ENCODE results near the gene ANKRD50. TPM values are rescaled to one million over a fixed set of nuclear protein-coding genes. Genes with fewer than 3 reads are reported as not detected.

Gene ANKRD50
- total RNA-seq, 2 experiments from 2014 or later = 0.27 to 0.36 TPM

DNA sequence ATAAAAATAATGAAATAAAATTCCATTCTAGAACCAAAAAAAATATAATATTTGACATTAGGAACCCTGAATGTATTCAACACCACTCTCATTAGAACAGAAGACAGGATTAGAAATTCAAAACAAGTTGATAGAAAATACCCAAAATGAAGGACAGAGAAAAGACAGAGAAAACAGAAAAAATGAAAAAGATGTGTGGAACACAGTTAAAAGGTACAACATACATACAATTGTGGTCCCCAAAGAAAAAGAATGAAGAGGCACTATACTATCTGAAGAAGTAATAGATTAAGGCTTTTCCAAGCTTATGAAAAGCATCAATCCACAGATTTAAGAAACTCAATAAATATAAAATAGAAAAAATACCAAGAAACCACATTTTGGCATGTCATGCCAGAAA, 16.4 kb downstream of the ANKRD50 start:
- DNase-seq (no peak), ATAC-seq (ENCODE audit: poor library complexity) (no peak)
- Mint-ChIP-seq H3K36me3 (ENCODE audit: low read depth) (no peaks in the 10 kb centered on the region), H3K27ac (no peak overlapping the region), H3K4me1 (ENCODE audit: low read depth) (no peaks in the 10 kb centered on the region), H3K27me3 (no peaks in the 10 kb centered on the region), H3K9me3 (no peaks in the 10 kb centered on the region), H3K4me3 (no peak overlapping the region)
- H3K27me3 ChIP-seq (ENCODE audit: control insufficient read depth in 1 of 2, insufficient read depth in 2 of 2, low read length in 2 of 2) = no peaks in the 10 kb centered on the region
- no peak overlapping the region for H3K27ac ChIP-seq (ENCODE audit: low read depth in 1 of 2, low read length in 2 of 2)
- no peak for TF ChIP-seq CTCF (IDR thresholded peaks at IDR 0.05)
- POLR2A ChIA-PET = no interaction called here
- H3K9me3 ChIP-seq (ENCODE audit: control insufficient read depth in 1 of 2, insufficient read depth in 1 of 2, low read length in 2 of 2) = no peaks in the 10 kb centered on the region
- intact Hi-C loops (cut with DNase I, micrococcal nuclease) = no loop called here
- CTCF ChIA-PET = no interaction called here
- no peaks in the 10 kb centered on the region for H3K36me3 ChIP-seq (ENCODE audit: insufficient read depth, low read length)
- no peaks in the 10 kb centered on the region for H3K4me1 ChIP-seq (ENCODE audit: insufficient read depth, low read length)
- no peak overlapping the region for H3K4me3 ChIP-seq (ENCODE audit: low read length)

DNA sequence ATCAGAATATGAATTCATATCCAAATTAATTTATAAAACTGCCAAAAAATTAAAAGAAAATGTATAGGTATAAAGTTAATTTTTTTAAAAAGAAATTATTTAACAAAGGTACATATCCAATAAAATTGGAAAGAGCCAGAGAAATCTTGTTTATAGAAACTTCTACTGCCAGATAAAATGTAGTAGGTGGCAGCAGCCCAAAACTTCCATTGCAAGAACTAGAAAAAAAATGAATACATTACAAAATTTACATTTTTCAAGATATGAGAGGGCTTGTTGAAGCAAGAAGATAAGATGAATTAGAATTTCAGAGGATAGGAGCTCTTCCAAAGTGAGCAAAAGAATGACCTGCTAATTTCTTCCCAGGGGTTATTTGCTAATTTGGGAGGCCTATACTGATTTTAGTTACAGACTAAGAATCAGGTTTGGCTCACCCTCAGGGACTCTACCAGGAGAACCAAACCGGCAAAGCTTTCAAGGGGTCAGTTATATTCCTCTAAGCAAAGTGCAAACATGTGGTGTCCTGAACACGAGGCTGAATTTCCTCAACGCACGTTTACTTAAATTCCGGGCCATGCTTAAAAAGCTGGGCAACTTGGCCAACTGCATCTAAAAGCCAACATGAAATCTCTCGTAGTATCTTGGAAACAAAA, 17.5 kb downstream of the ANKRD50 start:
- Mint-ChIP-seq H3K27ac (no peak overlapping the region), H3K4me1 (ENCODE audit: low read depth) (no peaks in the 10 kb centered on the region), H3K9me3 (no peaks in the 10 kb centered on the region), H3K27me3 (no peaks in the 10 kb centered on the region), H3K36me3 (ENCODE audit: low read depth) (no peaks in the 10 kb centered on the region), H3K4me3 (no peak overlapping the region)
- intact Hi-C loops (cut with DNase I, micrococcal nuclease) = no loop called here
- DNase-seq (no peak), ATAC-seq (ENCODE audit: poor library complexity) (no peak)
- Histone ChIP-seq H3K27me3 (ENCODE audit: control insufficient read depth in 1 of 2, insufficient read depth in 2 of 2, low read length in 2 of 2) (no peaks in the 10 kb centered on the region), H3K4me1 (ENCODE audit: insufficient read depth, low read length) (no peaks in the 10 kb centered on the region), H3K27ac (ENCODE audit: low read depth in 1 of 2, low read length in 2 of 2) (no peak overlapping the region), H3K9me3 (ENCODE audit: control insufficient read depth in 1 of 2, insufficient read depth in 1 of 2, low read length in 2 of 2) (no peaks in the 10 kb centered on the region), H3K36me3 (ENCODE audit: insufficient read depth, low read length) (no peaks in the 10 kb centered on the region), H3K4me3 (ENCODE audit: low read length) (no peak overlapping the region)
- ChIA-PET POLR2A (no interaction called here), CTCF (no interaction called here)
- TF ChIP-seq CTCF (IDR thresholded peaks at IDR 0.05) = no peak

DNA sequence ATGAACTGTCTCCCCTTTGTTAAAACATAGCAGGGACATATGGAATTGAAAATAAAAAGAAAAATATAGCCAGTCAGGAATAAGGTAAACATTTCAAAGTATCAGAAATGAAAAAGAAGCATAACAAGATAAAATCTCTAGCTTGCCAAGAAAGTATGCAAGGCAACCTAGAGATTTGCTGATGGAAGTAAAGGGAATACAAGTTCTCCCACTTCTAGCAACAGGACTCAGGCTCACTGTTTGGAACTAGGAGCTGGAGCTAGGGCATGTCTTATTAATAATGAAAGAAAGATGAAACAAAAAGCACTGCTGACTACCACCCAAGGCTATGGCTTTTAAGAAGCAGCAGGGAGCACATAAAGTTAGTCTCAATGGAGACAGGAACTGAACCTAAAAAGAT, 18.2 kb downstream of the ANKRD50 start:
- no peak for TF ChIP-seq CTCF (IDR thresholded peaks at IDR 0.05)

More for the DNA sequence above, 18.2 kb downstream of the ANKRD50 start:
- Mint-ChIP-seq H3K27me3 (no peaks in the 10 kb centered on the region), H3K4me1 (ENCODE audit: low read depth) (no peaks in the 10 kb centered on the region), H3K36me3 (ENCODE audit: low read depth) (no peaks in the 10 kb centered on the region), H3K27ac (no peak overlapping the region), H3K9me3 (no peaks in the 10 kb centered on the region), H3K4me3 (no peak overlapping the region)
- Histone ChIP-seq H3K9me3 (ENCODE audit: control insufficient read depth in 1 of 2, insufficient read depth in 1 of 2, low read length in 2 of 2) (no peaks in the 10 kb centered on the region), H3K4me1 (ENCODE audit: insufficient read depth, low read length) (no peaks in the 10 kb centered on the region), H3K27ac (ENCODE audit: low read depth in 1 of 2, low read length in 2 of 2) (no peak overlapping the region), H3K4me3 (ENCODE audit: low read length) (no peak overlapping the region), H3K36me3 (ENCODE audit: insufficient read depth, low read length) (no peaks in the 10 kb centered on the region), H3K27me3 (ENCODE audit: control insufficient read depth in 1 of 2, insufficient read depth in 2 of 2, low read length in 2 of 2) (no peaks in the 10 kb centered on the region)
- POLR2A ChIA-PET = no interaction called here
- no peak for ATAC-seq (ENCODE audit: poor library complexity)
- CTCF ChIA-PET = no interaction called here
- no peak for DNase-seq
- intact Hi-C loops (cut with DNase I, micrococcal nuclease) = no loop called here

All from CD4-positive, alpha-beta T cell (primary cell).